Cardiac fibroblast (primary cell): ENCODE results near the gene ALDH1L2.
A peak's percentile ranks its signal among the peaks of the same experiment; 100 is the strongest.

Experiments
- DNase-seq, 2 donors: peaks; one replicate each; pipeline versions ENCODE4 v3.0.0 to v3.0.0-alpha.2; 2010; ENCODE audit warnings: low read depth in 2 of 2
- H3K4me3 ChIP-seq, 2 donors: replicated peaks in 1 of 2; 1 replicate in 1 of 2; 2 replicates in 1 of 2; pipeline ENCODE4 v1.5.1; 2011; ENCODE audit warnings: low read depth in 2 of 2, low read length in 2 of 2, mild to moderate bottlenecking in 2 of 2, moderate library complexity in 1 of 2
- TF ChIP-seq, protein P1 (sequence below): IDR thresholded peaks from one replicate; pipeline ENCODE4 v1.5.1; 2011; ENCODE audit warnings: low read depth, mild to moderate bottlenecking, low read length, inconsistent platforms

The ALDH1L2 gene

DNA sequence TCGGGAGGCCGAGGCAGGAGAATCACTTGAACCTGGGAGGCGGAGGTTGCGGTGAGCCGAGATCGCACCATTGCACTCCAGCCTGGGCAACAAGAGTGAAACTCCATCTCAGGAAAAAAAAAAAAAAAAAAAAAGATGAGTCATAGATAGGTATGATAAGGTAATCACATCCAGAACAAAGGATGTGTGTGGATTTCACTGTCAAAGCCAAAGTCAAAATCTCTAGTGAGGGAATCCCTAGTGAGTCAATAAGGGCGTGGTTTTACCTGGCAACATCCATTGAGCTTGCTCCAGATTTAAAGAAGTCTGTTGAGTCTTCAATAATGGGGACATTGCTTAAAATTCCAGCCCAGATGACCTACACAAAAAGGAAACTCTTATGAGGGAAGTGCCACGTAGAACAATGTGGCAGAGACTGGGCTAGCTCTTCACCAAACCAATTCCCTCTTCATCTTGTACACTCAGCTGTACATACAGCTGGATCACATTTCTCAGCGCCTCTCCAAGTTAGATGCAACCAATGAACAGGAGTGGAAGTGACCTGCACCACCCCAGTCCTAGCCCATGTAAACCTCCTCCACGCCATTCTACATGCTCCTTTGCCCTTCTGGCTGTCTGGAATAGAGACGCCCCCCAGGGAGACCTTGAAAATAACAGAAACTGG lies 23.4 kb downstream of the ALDH1L2 start:
- no peak for DNase-seq
- TF ChIP-seq, protein P1, sequence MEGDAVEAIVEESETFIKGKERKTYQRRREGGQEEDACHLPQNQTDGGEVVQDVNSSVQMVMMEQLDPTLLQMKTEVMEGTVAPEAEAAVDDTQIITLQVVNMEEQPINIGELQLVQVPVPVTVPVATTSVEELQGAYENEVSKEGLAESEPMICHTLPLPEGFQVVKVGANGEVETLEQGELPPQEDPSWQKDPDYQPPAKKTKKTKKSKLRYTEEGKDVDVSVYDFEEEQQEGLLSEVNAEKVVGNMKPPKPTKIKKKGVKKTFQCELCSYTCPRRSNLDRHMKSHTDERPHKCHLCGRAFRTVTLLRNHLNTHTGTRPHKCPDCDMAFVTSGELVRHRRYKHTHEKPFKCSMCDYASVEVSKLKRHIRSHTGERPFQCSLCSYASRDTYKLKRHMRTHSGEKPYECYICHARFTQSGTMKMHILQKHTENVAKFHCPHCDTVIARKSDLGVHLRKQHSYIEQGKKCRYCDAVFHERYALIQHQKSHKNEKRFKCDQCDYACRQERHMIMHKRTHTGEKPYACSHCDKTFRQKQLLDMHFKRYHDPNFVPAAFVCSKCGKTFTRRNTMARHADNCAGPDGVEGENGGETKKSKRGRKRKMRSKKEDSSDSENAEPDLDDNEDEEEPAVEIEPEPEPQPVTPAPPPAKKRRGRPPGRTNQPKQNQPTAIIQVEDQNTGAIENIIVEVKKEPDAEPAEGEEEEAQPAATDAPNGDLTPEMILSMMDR: no peak
- no peak overlapping the region for H3K4me3 ChIP-seq

DNA sequence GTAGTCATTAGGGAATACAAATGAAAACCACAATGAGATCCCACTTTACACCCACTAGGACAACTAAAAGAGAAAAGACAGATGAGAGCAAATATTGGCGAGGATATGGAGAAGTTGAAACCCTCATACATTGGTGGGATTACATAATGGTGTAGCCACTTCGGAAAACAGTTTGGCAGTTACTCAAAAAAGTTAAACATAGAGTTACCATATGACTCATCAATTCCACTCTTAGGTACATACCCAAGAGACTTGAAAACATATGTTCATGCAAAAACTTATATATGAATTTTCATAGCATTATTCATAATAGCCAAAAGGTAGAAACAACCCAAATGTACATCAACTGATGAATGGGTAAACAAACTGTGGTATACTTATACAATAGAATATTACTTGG lies 27.1 kb downstream of the ALDH1L2 start:
- no peak overlapping the region for H3K4me3 ChIP-seq
- peak in 1 of 2 donors; percentile 66 for DNase-seq
- TF ChIP-seq, protein P1: no peak

DNA sequence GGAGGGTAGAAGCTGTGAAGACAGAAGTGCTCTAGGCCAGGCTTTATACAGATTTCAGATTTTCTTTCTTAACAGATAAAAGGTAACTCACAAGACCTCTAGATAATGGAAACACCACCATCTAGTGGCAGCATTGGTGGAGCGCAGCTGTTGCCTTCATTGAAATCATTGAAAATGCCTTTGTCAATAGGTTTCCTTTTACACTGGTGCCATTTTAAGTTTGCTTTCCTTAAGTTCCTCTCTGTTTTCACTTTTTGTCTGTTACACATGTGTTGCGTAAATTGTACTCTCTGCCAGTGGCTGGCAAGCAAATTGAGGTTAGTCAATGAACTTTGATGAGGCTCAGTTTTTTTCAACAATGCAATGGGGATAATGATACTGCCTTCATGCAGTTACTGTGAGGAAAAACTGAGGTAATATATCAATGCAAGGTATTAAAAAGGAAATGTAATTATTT lies 31.1 kb downstream of the ALDH1L2 start:
- peak; percentile 85 for DNase-seq
- TF ChIP-seq, protein P1: peak; percentile 84
- H3K4me3 ChIP-seq: no peak overlapping the region

DNA sequence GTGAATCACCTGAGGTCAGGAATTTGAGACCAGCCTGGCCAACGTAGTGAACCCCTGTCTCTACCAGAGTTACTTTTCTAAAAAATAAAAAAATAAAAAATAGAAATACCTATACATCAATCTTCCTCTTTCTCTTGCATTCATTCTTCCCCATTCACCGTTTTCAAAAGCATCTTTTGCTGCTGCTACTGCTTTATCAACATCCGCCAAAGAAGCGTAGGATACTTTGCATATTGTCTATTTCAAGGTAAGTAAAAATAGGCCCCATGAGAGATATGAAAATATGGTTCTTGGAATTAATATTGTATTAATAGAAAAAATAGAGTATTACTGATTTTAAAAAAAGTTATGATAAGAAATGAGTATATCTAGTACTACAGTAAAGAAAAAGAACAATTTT lies 32.3 kb downstream of the ALDH1L2 start:
- TF ChIP-seq, protein P1: no peak

DNA sequence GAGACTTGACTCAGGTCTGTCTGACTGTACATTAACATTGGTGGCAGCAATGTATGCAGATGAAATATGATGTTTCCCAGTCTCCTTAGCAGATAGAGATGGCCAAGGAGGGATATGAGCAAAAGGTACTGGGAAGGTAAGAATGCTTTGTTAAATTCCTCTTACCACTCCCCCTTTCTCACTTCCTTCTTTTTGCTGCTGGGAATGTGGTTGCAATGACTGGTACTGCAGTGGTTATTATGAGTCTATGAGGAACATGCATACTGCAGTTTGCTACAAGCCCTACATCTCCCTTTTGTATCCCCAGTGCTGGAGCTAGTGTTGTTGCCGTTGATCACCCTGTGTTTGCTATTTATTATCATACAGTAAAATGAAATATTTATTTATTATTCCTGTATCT lies 35.9 kb downstream of the ALDH1L2 start:
- TF ChIP-seq, protein P1: no peak
- DNase-seq: no peak
- no peak overlapping the region for H3K4me3 ChIP-seq

More for the DNA sequence above, 32.3 kb downstream of the ALDH1L2 start:
- no peak overlapping the region for H3K4me3 ChIP-seq
- no peak for DNase-seq

DNA sequence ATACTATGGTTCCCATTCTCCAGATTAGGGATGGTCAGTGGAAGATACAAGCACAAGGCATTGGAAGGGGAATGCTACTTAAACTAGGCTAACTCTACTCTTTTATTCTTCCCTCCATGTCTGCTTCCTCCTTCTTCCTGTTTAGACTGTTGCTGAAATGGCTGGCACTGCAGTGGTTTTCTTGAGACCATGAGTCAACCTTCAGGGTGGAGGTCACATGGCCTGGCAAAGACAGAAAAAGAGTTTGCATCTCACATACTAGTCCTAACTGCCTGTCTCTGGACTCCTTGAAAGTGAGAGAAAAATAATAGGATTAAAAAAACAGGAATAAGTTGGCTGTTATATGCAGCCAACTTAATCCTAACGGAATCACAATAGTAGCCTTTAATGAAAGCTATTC lies 37.0 kb downstream of the ALDH1L2 start:
- no peak overlapping the region for H3K4me3 ChIP-seq
- TF ChIP-seq, protein P1: no peak
- DNase-seq: peak in 1 of 2 donors; percentile 31

DNA sequence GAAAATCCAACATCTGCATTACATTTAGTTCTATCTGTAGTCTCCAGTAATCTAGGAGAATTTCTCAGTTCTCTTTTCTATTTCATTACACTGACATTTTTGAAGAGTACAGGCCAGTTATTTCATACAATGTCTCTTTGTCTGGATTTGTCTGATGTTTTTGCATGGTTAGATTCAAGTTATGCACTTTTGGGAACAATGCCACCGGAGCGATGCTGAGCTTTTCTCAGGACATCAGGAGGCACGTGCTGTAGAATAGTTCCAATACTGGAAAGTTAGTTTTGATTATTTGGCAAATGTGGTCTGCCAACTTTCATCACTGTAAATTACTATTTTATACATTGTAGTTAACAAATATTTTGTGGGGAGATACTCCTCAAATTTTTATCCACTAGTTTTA lies 43.1 kb downstream of the ALDH1L2 start:
- H3K4me3 ChIP-seq: no peak overlapping the region
- TF ChIP-seq, protein P1: no peak
- DNase-seq: peak in 1 of 2 donors; percentile 56
